ENCODE results near the gene MEIOB. TPM values are rescaled to one million over a fixed set of nuclear protein-coding genes. Genes with fewer than 3 reads are reported as not detected.

Gene MEIOB
- total RNA-seq, 1 experiment from 2014 or later: 1.3 TPM

DNA sequence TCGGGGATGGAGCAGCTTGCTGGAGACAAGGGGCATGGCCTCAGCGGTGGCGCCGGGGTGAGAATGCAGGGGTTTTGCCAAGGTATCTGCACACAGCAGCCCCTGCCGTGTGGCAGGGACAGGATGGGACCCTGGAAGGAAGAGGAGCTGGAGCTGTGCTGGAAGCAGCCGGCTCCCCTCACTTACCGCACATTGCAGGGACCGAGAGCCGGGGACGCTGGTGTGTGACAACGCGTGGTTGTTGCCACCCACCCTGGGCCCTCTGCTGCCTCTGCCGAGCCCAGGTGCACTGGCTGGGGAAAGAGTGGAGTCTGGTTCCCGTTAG lies 86.2 kb downstream of the MEIOB start:
- no peaks in the 10 kb centered on the region for H4K20me1 ChIP-seq (ENCODE audit: control insufficient read depth, insufficient read depth, insufficient read length)
- H3K14ac ChIP-seq (ENCODE audit: insufficient read depth, low read length): no peak overlapping the region
- no peaks in the 10 kb centered on the region; the same call in 1 of the 2 replicates for H3K4me1 ChIP-seq (ENCODE audit: insufficient read depth, low read length)
- no peaks in the 10 kb centered on the region for H3K9me3 ChIP-seq (ENCODE audit: control insufficient read depth, low read depth, low read length)
- H2BK120ac ChIP-seq (ENCODE audit: low read depth, low read length, poor library complexity, severe bottlenecking): no peak overlapping the region
- H3K36me3 Mint-ChIP-seq (ENCODE audit: insufficient read depth in 1 of 3, low read depth in 3 of 3): peaks cover 5 to 23% (median 17%) of the 10 kb centered on the region in 3 experiments; a peak in 6 of 7 replicates
- peaks cover 5% of the 10 kb centered on the region for H3K23me2 ChIP-seq (ENCODE audit: insufficient read length, low read depth, low read length, poor library complexity, severe bottlenecking)
- H3K4me1 Mint-ChIP-seq: peaks cover 7 to 14% of the 10 kb centered on the region in 2 experiments
- no peak for DNase-seq
- no peak for TF ChIP-seq CTCF (conservative IDR thresholded peaks at IDR 0.05)
- H3K79me1 ChIP-seq (ENCODE audit: insufficient read depth, low read depth, low read length, poor library complexity, severe bottlenecking): peaks cover 5% of the 10 kb centered on the region
- no peak overlapping the region for H2BK20ac ChIP-seq (ENCODE audit: low read depth, low read length, poor library complexity, severe bottlenecking)
- no peak overlapping the region for H3T11ph ChIP-seq (ENCODE audit: low read length)
- no peak overlapping the region for H3K18ac ChIP-seq (ENCODE audit: insufficient read length, low read depth, low read length)
- H3K9ac ChIP-seq (ENCODE audit: extremely low read depth, insufficient read length, low read length): no peak overlapping the region
- H3K23ac ChIP-seq (ENCODE audit: insufficient read length, low read depth, low read length): no peak overlapping the region
- no peak overlapping the region for H2AFZ ChIP-seq (ENCODE audit: low read length)
- H4K8ac ChIP-seq (replicated peaks; ENCODE audit: insufficient read length, low read depth, low read length): no peak overlapping the region
- no peak overlapping the region for H2BK5ac ChIP-seq (ENCODE audit: insufficient read length, low read length)
- H4K91ac ChIP-seq (ENCODE audit: insufficient read length, low read depth, low read length): no peak overlapping the region
- H4K5ac ChIP-seq (ENCODE audit: insufficient read length, low read depth, low read length): no peak overlapping the region
- no peaks in the 10 kb centered on the region for H3K27me3 ChIP-seq (ENCODE audit: insufficient read depth, low read length)
- no peak overlapping the region for H3K4ac ChIP-seq (ENCODE audit: low read depth, low read length)
- no peak overlapping the region for H2BK15ac ChIP-seq (ENCODE audit: low read depth, low read length)
- peaks cover 2% of the 10 kb centered on the region; the same call in 1 of the 2 replicates for H3K27me3 Mint-ChIP-seq (ENCODE audit: low read depth)
- H3K27ac ChIP-seq (ENCODE audit: insufficient read length, low read depth, low read length): no peak overlapping the region
- no peak overlapping the region; a peak in 1 of 7 replicates for H3K27ac Mint-ChIP-seq
- no CpG with 5 or more reads among the region's 14 CpGs for WGBS (ENCODE audit: extremely low coverage, insufficient read length, low lambda C conversion rate)
- H3K9me3 Mint-ChIP-seq: no peaks in the 10 kb centered on the region
- H3K79me2 ChIP-seq (ENCODE audit: insufficient read depth, low read length): peaks cover 8% of the 10 kb centered on the region; the same call in 1 of the 2 replicates
- H3K56ac ChIP-seq (ENCODE audit: insufficient read length, low read depth, low read length): no peak overlapping the region
- H3K4me2 ChIP-seq (ENCODE audit: insufficient read depth, insufficient read length, low read length): no peak overlapping the region
- H3K4me3 Mint-ChIP-seq: no peak overlapping the region
- no peak overlapping the region for H2BK12ac ChIP-seq (ENCODE audit: insufficient read length, low read depth, low read length)
- no peak overlapping the region for H2AK5ac ChIP-seq (ENCODE audit: insufficient read length, low read length)

Data from H9 (cell line).